ENCODE data around the gene EIF4E1B.

- TF ChIP-seq CTCF (conservative IDR thresholded peaks at IDR 0.05; ENCODE audit: low read depth in 2 of 2) (no peak), REST (IDR thresholded peaks at IDR 0.05; ENCODE audit: unreplicated experiment) (no peak), CREB1 (CRISPR knock-in tag; IDR thresholded peaks at IDR 0.05; ENCODE audit: low read depth) (no peak), ZNF331 (CRISPR knock-in tag; IDR thresholded peaks at IDR 0.05; ENCODE audit: low read depth) (no peak), NANOG (IDR thresholded peaks at IDR 0.05; ENCODE audit: borderline replicate concordance) (no peak), EZH2 (IDR thresholded peaks at IDR 0.05; ENCODE audit: low read depth, unreplicated experiment) (no peak), POLR2AphosphoS5 (IDR thresholded peaks at IDR 0.05; ENCODE audit: low read depth) (no peak), JUNB (IDR thresholded peaks at IDR 0.05; ENCODE audit: unreplicated experiment) (no peak)
Measured at GRCh38 chr5:176592573-176592972, 37.9 kb upstream of the EIF4E1B start.
